GM23338 (cell line): Measurements from ENCODE around the gene GLCCI1.

Experiments
- CREB1 ChIP-seq: fragments of 250-450 bp; sonication (Bioruptor Pico); IDR thresholded peaks from 2 replicates; pipeline ENCODE4 v1.5.0; 2020; ENCODE audit warnings: low read depth, mild to moderate bottlenecking, moderate library complexity
- POLR2AphosphoS5 ChIP-seq: IDR thresholded peaks from 2 replicates; pipeline ENCODE4 v1.6.1; 2016; ENCODE audit warnings: antibody characterized with exemption, low read depth
- TF ChIP-seq, protein P1 (sequence below), 2 experiments: fragments of 200-600 bp in 1 of 2; sonication (generic) in 1 of 2; conservative IDR thresholded peaks; 2 replicates each; pipeline versions ENCODE4 v1.5.1 to v1.6.1; 2016 to 2017; ENCODE audit warnings: antibody characterized with exemption in 2 of 2, low read depth in 2 of 2, mild to moderate bottlenecking in 2 of 2, moderate library complexity in 1 of 2

DNA sequence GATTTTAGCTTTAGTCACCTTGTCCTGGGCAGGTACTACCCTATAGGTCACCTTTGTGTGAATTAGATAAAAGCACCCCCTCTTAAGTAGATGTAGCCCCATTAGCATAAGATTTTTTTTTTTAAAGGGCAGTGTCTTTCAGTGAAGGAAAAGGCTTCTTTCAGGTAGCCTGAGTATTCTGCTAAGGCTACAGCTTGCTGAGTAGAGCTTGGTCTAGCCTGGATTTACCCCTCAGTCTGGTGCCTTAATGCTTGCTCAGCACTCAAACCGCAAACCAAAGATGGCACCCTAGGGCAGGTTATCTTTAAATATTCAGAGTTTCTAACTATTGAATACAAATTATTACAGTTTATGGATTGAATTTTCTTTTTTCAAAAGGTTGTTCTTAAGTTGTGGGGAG is 83.4 kb downstream of the GLCCI1 start:
- TF ChIP-seq, protein P1, sequence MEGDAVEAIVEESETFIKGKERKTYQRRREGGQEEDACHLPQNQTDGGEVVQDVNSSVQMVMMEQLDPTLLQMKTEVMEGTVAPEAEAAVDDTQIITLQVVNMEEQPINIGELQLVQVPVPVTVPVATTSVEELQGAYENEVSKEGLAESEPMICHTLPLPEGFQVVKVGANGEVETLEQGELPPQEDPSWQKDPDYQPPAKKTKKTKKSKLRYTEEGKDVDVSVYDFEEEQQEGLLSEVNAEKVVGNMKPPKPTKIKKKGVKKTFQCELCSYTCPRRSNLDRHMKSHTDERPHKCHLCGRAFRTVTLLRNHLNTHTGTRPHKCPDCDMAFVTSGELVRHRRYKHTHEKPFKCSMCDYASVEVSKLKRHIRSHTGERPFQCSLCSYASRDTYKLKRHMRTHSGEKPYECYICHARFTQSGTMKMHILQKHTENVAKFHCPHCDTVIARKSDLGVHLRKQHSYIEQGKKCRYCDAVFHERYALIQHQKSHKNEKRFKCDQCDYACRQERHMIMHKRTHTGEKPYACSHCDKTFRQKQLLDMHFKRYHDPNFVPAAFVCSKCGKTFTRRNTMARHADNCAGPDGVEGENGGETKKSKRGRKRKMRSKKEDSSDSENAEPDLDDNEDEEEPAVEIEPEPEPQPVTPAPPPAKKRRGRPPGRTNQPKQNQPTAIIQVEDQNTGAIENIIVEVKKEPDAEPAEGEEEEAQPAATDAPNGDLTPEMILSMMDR (conservative IDR thresholded peaks at IDR 0.05; ENCODE audit: low read depth in 2 of 2) = no peak
- TF ChIP-seq CREB1 (no peak), POLR2AphosphoS5 (no peak)
